CD14-positive monocyte (primary cell): Measurements from ENCODE around the gene RTL1. TPM values are rescaled to one million over a fixed set of nuclear protein-coding genes. Genes with fewer than 3 reads are reported as not detected.

Source experiments
- DNase-seq, 3 donors: peaks; one replicate each; pipeline ENCODE4 v3.0.0-alpha.2; 2011 to 2022
- H2AFZ ChIP-seq: 2 replicates; pipeline ENCODE4 v1.6.0; 2012; ENCODE audit warnings: mild to moderate bottlenecking, low read depth, low read length, inconsistent platforms; ENCODE audit not compliant: insufficient read depth, poor library complexity, severe bottlenecking
- H3K27ac ChIP-seq, 2 donors: 1 replicate in 1 of 2; 2 replicates in 1 of 2; pipeline ENCODE4 v1.5.1; 2012 to 2013; ENCODE audit warnings: low read length in 2 of 2, control low read depth in 1 of 2, inconsistent platforms in 1 of 2, low read depth in 1 of 2, mild to moderate bottlenecking in 1 of 2
- H3K27me3 ChIP-seq, 2 donors: one replicate each; pipeline versions ENCODE4 v1.6.0 to v1.6.1; 2011 to 2013; ENCODE audit warnings: low read length in 2 of 2; ENCODE audit not compliant: control insufficient read depth in 2 of 2, insufficient read depth in 2 of 2
- H3K36me3 ChIP-seq, 2 donors: replicated peaks in 1 of 2; 1 replicate in 1 of 2; 2 replicates in 1 of 2; pipeline versions ENCODE4 v1.5.1 to v1.6.1; 2012 to 2013; ENCODE audit warnings: low read length in 2 of 2, control low read depth in 1 of 2, inconsistent platforms in 1 of 2, mild to moderate bottlenecking in 1 of 2; ENCODE audit not compliant: insufficient read depth in 2 of 2, control insufficient read depth in 1 of 2
- H3K4me1 ChIP-seq, 2 donors: 1 replicate in 1 of 2; 2 replicates in 1 of 2; pipeline versions ENCODE4 v1.5.1 to v1.6.1; 2012 to 2013; ENCODE audit warnings: low read length in 2 of 2, control low read depth in 1 of 2, inconsistent platforms in 1 of 2, mild to moderate bottlenecking in 1 of 2, moderate library complexity in 1 of 2; ENCODE audit not compliant: insufficient read depth in 2 of 2, control insufficient read depth in 1 of 2
- H3K4me2 ChIP-seq: replicated peaks from 2 replicates; pipeline ENCODE3; 2012; ENCODE audit warnings: low read length, moderate library complexity, mild to moderate bottlenecking; ENCODE audit not compliant: poor library complexity, severe bottlenecking; ENCODE audit errors: extremely low read depth
- H3K4me3 ChIP-seq, 3 experiments: fragments of 200-600 bp in 1 of 3; sonication (generic) in 1 of 3; replicated peaks in 1 of 3; 1 replicate in 2 of 3; 2 replicates in 1 of 3; pipeline ENCODE4 v1.5.1; 2011 to 2013; ENCODE audit warnings: low read length in 3 of 3, mild to moderate bottlenecking in 3 of 3, control low read depth in 2 of 3, low read depth in 2 of 3, inconsistent platforms in 1 of 3, moderate library complexity in 1 of 3
- H3K79me2 ChIP-seq: 2 replicates; pipeline ENCODE4 v1.6.0; 2012; ENCODE audit warnings: mild to moderate bottlenecking, control low read depth, inconsistent platforms, low read length, moderate library complexity; ENCODE audit not compliant: insufficient read depth
- H3K9ac ChIP-seq: 2 replicates; pipeline ENCODE4 v1.6.0; 2017; ENCODE audit warnings: low read length, mild to moderate bottlenecking; ENCODE audit not compliant: insufficient read depth, poor library complexity, severe bottlenecking
- H3K9me3 ChIP-seq, 2 donors: replicated peaks in 1 of 2; 1 replicate in 1 of 2; 2 replicates in 1 of 2; pipeline versions ENCODE4 v1.5.1 to v1.6.1; 2012 to 2013; ENCODE audit warnings: low read length in 2 of 2, control low read depth in 1 of 2; ENCODE audit not compliant: control insufficient read depth in 1 of 2, insufficient read depth in 1 of 2
- H4K20me1 ChIP-seq: 2 replicates; pipeline ENCODE4 v1.6.0; 2012; ENCODE audit warnings: mild to moderate bottlenecking, low read length, control low read depth, moderate library complexity; ENCODE audit not compliant: insufficient read depth
- H3K27ac Mint-ChIP-seq, 7 donors: one replicate each; pipeline ENCODE4 v1.8.0; 2020; ENCODE audit warnings: mild to moderate bottlenecking in 7 of 7, mixed read lengths in 7 of 7, moderate library complexity in 6 of 7, inconsistent platforms in 2 of 7
- H3K27me3 Mint-ChIP-seq, 3 donors: one replicate each; pipeline ENCODE4 v1.8.0; 2021 to 2022; ENCODE audit warnings: low read depth in 3 of 3, mild to moderate bottlenecking in 3 of 3, mixed read lengths in 3 of 3, moderate library complexity in 3 of 3, inconsistent platforms in 1 of 3
- H3K36me3 Mint-ChIP-seq, 2 donors: one replicate each; pipeline ENCODE4 v1.8.0; 2020; ENCODE audit warnings: mixed read lengths in 2 of 2, inconsistent platforms in 1 of 2, mild to moderate bottlenecking in 1 of 2
- H3K4me1 Mint-ChIP-seq: one replicate; pipeline ENCODE4 v1.8.0; 2020; ENCODE audit warnings: mild to moderate bottlenecking, mixed read lengths
- H3K4me3 Mint-ChIP-seq, 2 donors: one replicate each; pipeline ENCODE4 v1.8.0; 2020; ENCODE audit warnings: mild to moderate bottlenecking in 2 of 2, mixed read lengths in 2 of 2, moderate library complexity in 1 of 2
- H3K9me3 Mint-ChIP-seq, 7 donors: one replicate each; pipeline ENCODE4 v1.8.0; 2020 to 2022; ENCODE audit warnings: mixed read lengths in 7 of 7, mild to moderate bottlenecking in 6 of 7, moderate library complexity in 6 of 7, inconsistent platforms in 2 of 7
- CTCF ChIP-seq: fragments of 200-600 bp; IDR thresholded peaks from one replicate; pipeline ENCODE4 v1.8.0; 2022; ENCODE audit warnings: antibody characterized with exemption, mild to moderate bottlenecking
- WGBS: methylation state at CpG from one replicate; pipeline ENCODE4 v1.1.5; 2013; ENCODE audit warnings: missing lambda C conversion rate; ENCODE audit not compliant: insufficient coverage; 5-methylcytosine and 5-hydroxymethylcytosine counted together
- intact Hi-C, 2 donors: fragments of 100-400 bp; cut with micrococcal nuclease; formaldehyde crosslinking; loops; one replicate each; pipeline versions ENCODE4 v1.15.0 to v1.15.1; 2023
- polyA plus RNA-seq, 3 donors: library from polyadenylated mRNA; depleted of rRNA in 1 of 3; unstranded in 2 of 3; stranded (reverse) in 1 of 3; fragments of 300-500 nt in 2 of 3; fragments of >200 nt in 1 of 3; fragmentation: Illumina TruSeq in 2 of 3; gene quantifications; 1 replicate in 2 of 3; 2 replicates in 1 of 3; pipeline ENCODE4 v1.2.3, GENCODE V29; 2012 to 2021

RTL1 gene
- polyA plus RNA-seq, 3 donors: not detected

- no peak for TF ChIP-seq CTCF
- H3K4me1 Mint-ChIP-seq: no peaks in the 10 kb centered on the region
- Histone ChIP-seq H3K4me3 (no peak overlapping the region), H3K27ac (no peak overlapping the region), H3K4me1 (no peaks in the 10 kb centered on the region), H3K9me3 (peaks cover 10 to 35% of the 10 kb centered on the region in 2 donors), H3K4me2 (no peak overlapping the region), H3K36me3 (no peaks in the 10 kb centered on the region), H3K27me3 (no peaks in the 10 kb centered on the region), H3K9ac (no peak overlapping the region), H4K20me1 (no peaks in the 10 kb centered on the region), H3K79me2 (no peaks in the 10 kb centered on the region), H2AFZ (no peak overlapping the region)
- peaks cover 0 to 5% (median 4%) of the 10 kb centered on the region in 3 donors for H3K27me3 Mint-ChIP-seq
- peaks cover 13 to 36% (median 21%) of the 10 kb centered on the region in 7 donors for H3K9me3 Mint-ChIP-seq
- intact Hi-C loops: no loop called here
- H3K4me3 Mint-ChIP-seq: peak overlapping the region in 1 of 2 donors; percentile 37
- H3K27ac Mint-ChIP-seq: no peak overlapping the region
- H3K36me3 Mint-ChIP-seq: no peaks in the 10 kb centered on the region
- 96% methylated on average over 32 of the region's 38 CpGs for WGBS
- DNase-seq: no peak
Measured at GRCh38 chr14:100881211-100882025, 22.1 kb downstream of the RTL1 start.

- Histone ChIP-seq H3K79me2 (no peaks in the 10 kb centered on the region), H3K4me1 (no peaks in the 10 kb centered on the region), H2AFZ (no peak overlapping the region), H3K36me3 (no peaks in the 10 kb centered on the region), H3K4me3 (no peak overlapping the region), H4K20me1 (no peaks in the 10 kb centered on the region), H3K9me3 (peaks cover 10 to 35% of the 10 kb centered on the region in 2 donors), H3K4me2 (no peak overlapping the region), H3K9ac (no peak overlapping the region), H3K27ac (no peak overlapping the region), H3K27me3 (no peaks in the 10 kb centered on the region)
- DNase-seq: no peak
- Mint-ChIP-seq H3K4me3 (no peak overlapping the region), H3K4me1 (no peaks in the 10 kb centered on the region), H3K36me3 (no peaks in the 10 kb centered on the region), H3K9me3 (peaks cover 13 to 36% (median 21%) of the 10 kb centered on the region in 7 donors), H3K27me3 (peaks cover 0 to 4% (median 2%) of the 10 kb centered on the region in 3 donors), H3K27ac (no peak overlapping the region)
- WGBS: 97% methylated on average over 31 of the region's 34 CpGs
- no peak for TF ChIP-seq CTCF
- intact Hi-C loops: no loop called here
Measured at GRCh38 chr14:100880271-100881101, 23.0 kb downstream of the RTL1 start.
